HG02852 (cell line): ENCODE results near the gene LMNTD2.
A peak's percentile ranks its signal among the peaks of the same experiment; 100 is the strongest.

Experiments used
- ATAC-seq: cut with Tn5 transposase; IDR thresholded peaks from one replicate; pipeline ENCODE4 v1.9.1; 2021; ENCODE audit warnings: mild to moderate bottlenecking, moderate library complexity; ENCODE audit not compliant: unreplicated experiment

Gene LMNTD2

DNA sequence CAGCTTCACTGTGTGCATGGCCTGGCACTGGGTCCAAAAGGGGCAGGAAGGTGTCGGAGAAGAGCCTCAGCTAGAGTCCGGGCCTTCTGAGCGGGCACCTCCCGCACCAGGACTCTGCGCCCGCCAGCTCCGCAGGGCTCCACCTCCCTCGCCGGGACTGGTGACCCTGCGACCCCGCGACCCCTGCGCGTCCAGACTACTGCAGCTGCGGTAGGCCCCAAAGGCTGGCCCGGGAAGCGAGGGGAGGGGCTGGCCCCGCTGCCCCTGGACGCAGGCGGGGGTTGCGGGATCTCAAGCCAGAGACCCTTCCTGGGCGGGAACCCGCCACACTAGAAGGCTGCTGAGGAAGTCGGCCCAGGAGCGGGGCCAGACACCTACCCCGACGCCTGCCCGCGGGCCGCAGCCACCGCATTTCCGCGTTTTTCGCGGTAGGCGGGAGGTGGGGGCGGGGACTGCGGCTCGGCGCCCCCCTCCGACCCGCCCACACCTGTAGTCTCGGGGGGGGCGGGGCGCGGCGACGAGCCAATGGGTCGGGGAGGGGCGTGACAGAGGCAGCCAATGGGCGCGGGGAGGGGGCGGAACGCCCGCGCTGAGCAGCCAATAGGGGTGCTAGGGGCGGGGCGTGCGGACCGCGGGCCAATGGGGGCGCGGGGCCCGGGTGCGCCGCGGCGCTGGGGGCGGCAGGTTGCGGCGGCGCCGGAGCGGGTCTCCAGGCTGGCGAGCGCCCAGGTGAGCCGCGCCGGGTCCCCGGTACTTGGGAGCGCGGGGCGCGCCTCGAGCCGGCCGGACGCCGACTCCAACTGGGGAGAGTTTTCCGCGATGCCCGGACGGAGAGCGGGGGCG, at the start of gene LMNTD2, which contains the start of gene RASSF7:
TSS of gene LMNTD2 (minus strand) at position 434 of the 843 bp plus-strand sequence. CDS start at position 412, 22 bp downstream.
TSS of gene RASSF7 (plus strand) at position 666 of the 843 bp plus-strand sequence. CDS start 799 bp downstream, outside the sequence.
- ATAC-seq: peak; percentile 74

- no peak for ATAC-seq
These were observed 48.8 kb upstream of the LMNTD2 start for GRCh38 chr11:609341-609811.

DNA sequence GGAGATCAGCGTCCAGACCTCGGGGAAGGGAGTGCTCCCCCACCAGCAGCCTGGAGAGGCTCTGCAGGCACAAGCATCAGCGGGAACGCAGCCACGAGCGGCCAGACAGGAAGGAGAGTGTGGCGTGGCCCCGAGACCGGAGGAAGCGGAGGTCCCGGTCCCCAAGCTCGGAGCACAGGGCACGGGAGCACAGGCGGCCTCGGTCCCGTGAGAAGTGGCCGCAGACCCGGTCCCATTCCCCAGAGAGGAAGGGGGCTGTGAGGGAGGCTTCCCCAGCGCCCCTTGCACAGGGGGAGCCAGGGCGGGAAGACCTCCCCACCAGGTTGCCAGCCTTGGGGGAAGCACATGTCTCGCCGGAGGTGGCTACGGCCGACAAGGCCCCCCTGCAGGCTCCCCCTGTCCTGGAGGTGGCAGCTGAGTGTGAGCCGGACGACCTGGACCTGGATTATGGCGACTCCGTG, 48.3 kb upstream of the LMNTD2 start:
- ATAC-seq: no peak

DNA sequence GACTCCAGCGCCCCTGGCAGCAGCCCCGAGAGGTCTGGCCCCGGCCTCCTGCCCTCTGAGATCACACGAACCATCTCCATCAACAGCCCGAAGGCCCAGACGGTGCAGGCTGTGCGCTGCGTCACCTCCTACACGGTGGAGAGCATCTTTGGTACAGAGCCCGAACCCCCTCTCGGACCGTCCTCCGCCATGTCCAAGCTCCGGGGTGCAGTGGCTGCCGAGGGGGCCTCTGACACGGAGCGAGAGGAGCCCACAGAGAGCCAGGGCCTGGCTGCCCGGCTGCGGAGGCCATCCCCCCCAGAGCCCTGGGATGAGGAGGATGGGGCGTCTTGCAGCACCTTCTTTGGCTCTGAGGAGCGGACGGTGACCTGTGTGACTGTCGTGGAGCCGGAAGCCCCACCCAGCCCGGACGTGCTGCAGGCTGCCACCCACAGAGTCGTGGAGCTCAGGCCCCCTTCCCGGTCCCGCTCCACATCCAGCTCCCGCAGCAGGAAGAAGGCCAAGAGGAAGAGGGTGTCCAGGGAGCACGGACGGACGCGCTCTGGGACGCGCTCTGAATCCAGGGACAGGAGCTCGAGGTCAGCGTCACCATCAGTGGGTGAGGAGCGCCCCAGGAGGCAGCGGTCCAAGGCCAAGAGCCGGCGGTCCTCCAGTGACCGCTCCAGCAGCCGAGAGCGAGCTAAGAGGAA, 47.6 kb upstream of the LMNTD2 start:
- no peak for ATAC-seq

- no peak for ATAC-seq
These were observed 46.7 kb upstream of the LMNTD2 start for GRCh38 chr11:607020-607780.

DNA sequence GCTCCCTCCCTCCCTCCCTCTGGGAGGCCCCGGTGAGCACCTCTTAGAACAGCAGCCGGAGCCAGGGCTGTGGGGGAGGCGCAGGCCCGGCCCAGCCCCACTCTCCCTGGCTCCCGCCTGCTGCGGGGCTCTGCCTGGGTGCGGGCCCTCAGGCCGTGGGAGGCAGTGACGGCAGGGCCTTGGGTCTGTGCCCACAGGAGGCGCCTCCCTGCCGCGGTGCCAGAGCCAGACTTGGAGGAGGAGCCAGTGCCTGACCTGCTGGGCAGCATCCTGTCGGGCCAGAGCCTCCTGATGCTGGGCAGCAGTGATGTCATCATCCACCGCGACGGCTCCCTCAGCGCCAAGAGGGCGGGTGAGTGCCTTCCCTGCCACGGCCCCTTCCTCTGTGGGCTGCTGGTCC, 45.7 kb upstream of the LMNTD2 start:
- ATAC-seq: no peak

DNA sequence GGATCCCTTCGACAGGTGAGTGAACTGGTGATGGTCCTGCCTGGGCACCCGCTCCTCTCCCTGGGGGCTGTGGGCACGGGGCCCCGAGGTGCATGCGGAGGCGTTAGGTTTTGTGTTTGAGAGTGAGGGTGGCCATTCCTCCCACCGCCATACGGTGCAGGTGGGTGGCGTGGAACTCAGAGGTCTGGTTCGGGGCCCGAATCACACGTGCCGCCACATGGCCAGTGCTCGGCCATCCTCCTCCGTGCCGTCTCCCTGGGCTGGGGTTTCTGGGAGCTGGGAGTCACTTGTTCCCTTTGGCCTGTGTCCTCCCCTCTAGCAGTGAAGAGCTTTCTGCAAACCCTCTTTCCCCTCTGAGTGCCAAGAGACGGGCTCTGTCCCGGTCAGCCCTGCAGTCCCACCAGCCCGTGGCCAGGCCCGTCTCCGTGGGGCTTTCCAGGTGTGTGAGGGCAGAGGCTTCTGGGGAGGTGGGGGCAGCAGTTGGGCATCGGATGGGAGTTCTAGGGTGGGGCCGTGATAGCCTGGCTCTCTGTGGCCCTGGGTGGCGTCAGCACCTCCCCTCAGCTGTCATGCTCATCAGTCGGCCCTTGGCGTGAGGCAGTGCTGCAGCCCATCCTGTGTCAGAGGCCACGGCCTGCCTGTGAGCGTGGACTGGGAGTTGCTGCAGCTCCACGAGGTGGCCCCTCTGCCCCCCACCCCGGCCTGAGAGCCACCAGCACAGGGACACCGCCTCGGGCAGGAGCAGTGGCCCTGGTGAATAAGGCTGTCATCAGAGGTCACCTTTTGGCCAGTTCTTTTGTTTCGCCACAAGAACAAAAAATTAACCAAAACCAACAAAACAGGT, 45.0 kb upstream of the LMNTD2 start:
- no peak for ATAC-seq

- no peak for ATAC-seq
These were observed 42.6 kb upstream of the LMNTD2 start for GRCh38 chr11:603154-603553.

- no peak for ATAC-seq
These were observed 41.2 kb upstream of the LMNTD2 start for GRCh38 chr11:601573-602245.

DNA sequence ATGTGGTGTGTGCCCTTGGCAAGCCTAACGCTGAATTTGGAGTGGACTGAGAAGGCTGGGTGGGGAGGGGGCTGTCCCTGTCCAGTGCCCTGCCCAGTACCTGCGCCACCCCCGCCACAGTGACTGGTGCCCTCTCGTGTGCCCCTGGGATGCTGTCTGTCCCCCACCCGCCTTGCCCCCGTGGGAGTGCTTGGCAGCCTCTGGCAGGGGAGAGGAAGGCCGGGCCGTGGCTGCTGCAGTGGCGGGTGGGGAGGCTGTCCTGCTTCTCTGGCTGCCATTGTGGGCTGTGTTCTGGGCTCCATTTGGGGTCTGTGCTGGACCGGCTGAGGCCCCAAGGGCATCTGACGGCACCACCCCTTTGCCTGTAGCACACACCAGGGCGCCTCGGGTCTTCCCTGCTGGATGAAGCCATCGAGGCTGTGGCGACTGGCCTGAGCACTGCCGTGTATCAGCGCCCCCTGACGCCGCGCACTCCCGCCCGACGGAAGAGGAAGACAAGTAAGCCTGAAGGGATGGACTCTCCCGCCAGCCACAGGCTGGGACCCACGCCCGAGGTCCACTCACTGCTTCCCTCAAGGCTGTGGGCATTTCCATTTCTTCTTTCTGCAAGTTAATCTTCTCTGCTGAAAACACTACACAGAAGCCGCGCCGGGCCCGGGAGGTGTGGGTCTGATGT, 37.6 kb upstream of the LMNTD2 start:
- no peak for ATAC-seq

- ATAC-seq: no peak
These were observed 36.7 kb upstream of the LMNTD2 start for GRCh38 chr11:597166-597725.

DNA sequence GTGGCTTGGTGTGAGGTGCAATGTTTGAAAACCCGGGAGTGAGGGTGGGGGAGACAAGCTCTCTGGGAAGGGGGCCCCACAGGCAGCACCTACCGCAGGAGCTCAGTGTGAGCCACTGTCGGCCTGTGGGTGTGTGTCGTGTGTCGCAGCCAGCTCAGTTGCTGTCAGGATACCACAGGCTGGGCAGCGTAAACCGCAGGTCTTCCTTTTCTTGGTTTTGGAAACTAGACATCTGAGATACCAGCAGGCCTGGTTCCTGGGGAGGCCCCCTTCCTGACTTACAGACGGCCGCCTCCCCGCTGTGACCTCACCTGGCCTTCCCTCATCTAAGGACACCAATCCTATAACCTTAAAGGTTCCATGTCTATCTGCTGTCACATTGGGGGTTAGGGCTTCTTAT, 35.8 kb upstream of the LMNTD2 start:
- no peak for ATAC-seq

GRCh38 chr11:595400-595799, 34.9 kb upstream of the LMNTD2 start:
- ATAC-seq: no peak

- ATAC-seq: no peak
These were observed 32.8 kb upstream of the LMNTD2 start for GRCh38 chr11:593347-593746.

DNA sequence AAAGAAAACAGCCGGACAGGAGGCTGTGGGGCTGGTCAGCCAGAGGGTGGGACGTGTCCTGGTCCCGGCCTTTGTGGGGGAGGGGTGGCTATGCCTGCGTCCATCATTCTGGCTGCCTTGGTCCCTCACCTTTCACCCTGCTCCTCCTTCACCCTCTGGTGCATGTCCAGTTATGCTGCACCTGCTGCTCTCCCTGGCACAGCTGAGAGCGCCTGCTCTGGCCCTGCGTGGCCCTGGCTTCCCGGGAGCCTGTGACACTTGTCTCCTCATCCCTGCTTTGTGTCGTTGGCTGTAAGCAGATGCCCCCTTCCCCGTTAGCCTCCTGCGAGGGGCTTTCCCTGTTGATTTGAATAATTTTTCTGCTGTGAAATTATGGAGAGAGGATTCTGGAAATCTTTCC, 32.4 kb upstream of the LMNTD2 start:
- ATAC-seq: no peak

- ATAC-seq: no peak
These were observed 32.0 kb upstream of the LMNTD2 start for GRCh38 chr11:592501-592900.

GRCh38 chr11:590997-591396, 30.5 kb upstream of the LMNTD2 start:
- no peak for ATAC-seq

DNA sequence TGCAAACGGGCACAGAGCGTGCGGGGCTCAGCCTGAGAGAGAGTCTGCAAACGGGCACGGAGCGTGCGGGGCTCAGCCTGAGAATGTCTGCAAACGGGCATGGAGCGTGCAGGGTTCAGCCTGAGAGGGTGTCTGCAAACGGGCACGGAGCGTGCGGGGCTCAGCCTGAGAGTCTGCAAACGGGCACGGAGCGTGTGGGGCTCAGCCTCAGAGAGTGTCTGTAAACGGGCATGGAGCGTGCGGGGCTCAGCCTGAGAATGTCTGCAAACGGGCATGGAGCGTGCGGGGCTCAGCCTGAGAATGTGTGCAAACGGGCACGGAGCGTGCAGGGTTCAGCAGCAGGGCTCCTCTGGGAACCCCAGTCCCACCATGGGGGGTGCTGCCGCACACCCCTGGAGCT, 29.3 kb upstream of the LMNTD2 start:
- ATAC-seq: no peak

DNA sequence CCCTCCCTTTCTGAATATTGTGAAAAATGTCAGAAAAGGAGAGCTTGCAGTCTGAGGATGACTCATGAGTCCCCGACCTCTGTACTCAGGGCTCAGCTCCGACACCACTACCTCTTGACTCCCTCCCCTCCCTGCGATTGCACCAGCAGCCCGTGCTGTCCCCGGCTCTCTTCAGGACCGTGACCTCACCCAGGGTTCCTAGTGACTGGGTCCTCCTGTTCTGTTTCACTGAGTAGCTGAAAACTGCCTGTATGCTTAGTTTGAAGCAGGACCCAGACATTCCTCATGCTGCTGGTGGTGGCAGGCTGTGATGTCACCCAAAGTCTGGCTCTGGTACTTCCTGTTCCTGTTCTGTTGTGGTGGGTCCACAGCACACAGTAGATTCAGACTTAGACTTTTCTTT, 27.4 kb upstream of the LMNTD2 start:
- ATAC-seq: no peak
